Ureter (tissue), 1 donor: Measurements from ENCODE around the gene GALR1. TPM values are rescaled to one million over a fixed set of nuclear protein-coding genes. Genes with fewer than 3 reads are reported as not detected.
"Not testable (repeated sequence)": the region's sequence is repeated elsewhere in the genome, so short reads cannot be mapped to it uniquely, and the experiment has no call there.

Experiments used
- DNase-seq: peaks from one replicate; pipeline ENCODE4 v3.0.0-alpha.2; 2020; ENCODE audit warnings: low spot score
- total RNA-seq: library from RNA; stranded (reverse); gene quantifications from one replicate; pipeline ENCODE4 v1.2.4, GENCODE V29; 2023
- donor health status: DM: yes; HTN: yes; CAD: no.

GALR1 gene, protein sequence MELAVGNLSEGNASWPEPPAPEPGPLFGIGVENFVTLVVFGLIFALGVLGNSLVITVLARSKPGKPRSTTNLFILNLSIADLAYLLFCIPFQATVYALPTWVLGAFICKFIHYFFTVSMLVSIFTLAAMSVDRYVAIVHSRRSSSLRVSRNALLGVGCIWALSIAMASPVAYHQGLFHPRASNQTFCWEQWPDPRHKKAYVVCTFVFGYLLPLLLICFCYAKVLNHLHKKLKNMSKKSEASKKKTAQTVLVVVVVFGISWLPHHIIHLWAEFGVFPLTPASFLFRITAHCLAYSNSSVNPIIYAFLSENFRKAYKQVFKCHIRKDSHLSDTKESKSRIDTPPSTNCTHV
- total RNA-seq: not detected

DNA sequence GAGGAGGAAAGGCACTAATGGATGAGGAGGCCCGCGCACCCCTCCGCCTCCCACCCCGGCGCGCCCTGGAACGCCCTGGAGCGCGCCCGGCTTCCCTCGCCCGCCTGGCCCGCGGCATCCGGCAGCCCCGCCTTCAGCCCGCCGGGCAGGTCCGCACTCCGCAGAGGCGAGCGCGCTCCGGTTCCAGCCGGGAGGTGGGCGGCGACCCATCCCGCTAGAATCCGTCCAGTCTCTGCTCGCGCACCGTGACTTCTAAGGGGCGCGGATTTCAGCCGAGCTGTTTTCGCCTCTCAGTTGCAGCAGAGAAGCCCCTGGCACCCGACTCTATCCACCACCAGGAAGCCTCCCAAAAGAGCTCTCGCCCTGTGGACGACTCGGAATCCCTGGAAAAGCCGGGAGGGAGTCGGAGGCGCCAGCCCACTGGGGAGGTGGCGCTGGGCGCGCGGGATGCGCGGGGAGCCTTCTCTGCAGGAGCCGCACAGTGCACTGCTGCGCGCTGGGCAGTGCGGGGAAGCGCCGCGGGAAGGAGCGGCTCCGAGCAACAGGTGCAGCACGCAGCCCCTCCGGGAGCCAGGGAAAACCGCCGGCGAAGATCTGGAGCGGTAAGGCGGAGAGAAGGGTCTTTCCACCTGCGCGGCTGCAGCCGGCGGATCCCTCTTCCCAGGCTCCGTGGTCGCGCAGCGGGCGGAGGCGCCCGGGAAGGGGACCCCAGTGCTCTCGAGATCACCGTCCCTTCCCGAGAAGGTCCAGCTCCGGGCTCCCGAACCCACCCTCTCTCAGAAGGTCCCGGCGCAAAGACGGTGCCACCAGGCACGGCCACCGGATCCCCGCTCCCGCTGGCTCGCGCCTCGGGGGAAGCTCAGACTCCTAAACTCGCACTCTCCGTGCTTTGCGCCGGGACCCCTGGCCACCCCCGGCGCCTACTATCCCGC lies at the start of gene GALR1:
Gene GALR1, plus strand, starts transcription at position 280 of the 932 bp plus-strand sequence. CDS start 701 bp downstream, outside the sequence.
- DNase-seq: no peak

DNA sequence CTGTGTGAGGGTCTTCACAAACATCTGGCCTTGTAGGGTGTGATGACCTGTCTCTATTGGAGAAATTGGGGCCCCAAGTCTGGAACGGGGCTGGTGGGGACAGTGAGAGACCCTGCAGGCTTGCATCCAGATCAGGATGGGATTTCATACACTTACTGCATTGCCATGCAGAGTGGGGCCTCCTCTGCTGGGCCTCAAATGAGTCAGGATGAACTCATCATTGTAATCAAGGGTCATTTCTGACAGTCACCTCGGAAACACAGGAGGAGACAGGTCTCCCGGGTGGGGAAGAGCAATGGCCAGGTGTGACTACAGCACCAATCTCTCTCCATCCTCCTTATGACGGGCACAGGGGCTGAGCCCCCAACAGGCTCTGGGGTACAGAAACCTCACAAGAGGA lies 48.1 kb upstream of the GALR1 start:
- DNase-seq: no peak

GRCh38 chr18:77202329-77202728 lies 47.3 kb upstream of the GALR1 start:
- DNase-seq: no peak

DNA sequence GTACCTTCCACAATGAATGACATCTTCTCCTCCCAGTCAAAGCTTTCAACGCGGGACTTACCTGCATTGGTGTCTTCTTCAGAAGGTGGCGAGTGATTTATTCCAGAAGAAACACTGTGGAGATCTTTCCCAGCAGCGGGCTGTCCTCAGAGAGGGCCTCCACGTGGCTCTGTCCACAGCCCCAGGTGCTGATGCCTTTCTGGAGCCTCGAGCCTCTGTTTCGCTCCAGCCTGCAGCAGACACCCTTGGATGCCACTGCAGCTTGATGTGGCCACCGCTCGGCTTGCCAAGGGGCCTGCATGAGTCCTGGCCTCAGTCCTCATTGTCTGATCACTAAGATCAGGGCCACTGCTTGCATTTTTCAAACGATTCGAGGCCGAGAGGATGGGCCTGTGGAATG lies 46.6 kb upstream of the GALR1 start:
- no peak for DNase-seq

DNA sequence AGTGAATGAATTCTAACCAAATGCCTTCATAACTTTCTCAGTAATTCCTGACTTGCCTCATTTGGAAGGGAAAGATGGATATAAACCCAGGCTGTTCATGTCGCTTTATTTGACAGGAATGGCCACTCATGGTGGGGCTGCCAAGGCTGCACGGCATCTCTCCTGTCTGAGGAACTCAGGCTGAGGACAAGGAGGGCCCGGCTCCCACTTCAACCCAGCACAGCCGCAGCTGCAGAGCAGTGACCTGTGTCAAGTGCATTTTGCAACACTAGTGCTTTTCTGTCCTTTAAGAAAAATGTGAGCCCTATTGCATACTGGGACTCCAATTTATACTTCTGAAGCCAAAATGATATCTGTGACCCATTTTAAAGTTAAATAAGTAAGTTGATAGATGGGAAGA lies 45.8 kb upstream of the GALR1 start:
- no peak for DNase-seq

DNA sequence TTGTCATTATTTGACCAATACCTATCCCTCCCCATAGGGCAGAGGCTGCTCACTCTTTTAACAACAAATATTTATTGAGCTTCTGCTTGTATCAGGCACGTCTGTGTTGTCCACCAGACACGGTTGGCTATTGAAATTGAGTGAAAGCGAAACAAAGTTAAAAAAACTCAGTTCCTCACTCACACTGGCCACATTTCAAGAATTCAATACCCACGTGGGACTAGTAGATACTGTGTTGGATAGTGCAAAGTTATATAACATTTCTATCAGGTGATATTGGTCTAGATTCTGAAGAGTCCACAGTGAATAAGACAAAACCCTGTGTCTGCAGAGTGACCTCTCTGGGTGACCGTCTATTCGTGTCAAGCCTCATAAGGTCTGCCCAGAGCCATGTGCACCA lies 43.9 kb upstream of the GALR1 start:
- no peak for DNase-seq

GRCh38 chr18:77206676-77207374 lies 42.8 kb upstream of the GALR1 start:
- no peak for DNase-seq

DNA sequence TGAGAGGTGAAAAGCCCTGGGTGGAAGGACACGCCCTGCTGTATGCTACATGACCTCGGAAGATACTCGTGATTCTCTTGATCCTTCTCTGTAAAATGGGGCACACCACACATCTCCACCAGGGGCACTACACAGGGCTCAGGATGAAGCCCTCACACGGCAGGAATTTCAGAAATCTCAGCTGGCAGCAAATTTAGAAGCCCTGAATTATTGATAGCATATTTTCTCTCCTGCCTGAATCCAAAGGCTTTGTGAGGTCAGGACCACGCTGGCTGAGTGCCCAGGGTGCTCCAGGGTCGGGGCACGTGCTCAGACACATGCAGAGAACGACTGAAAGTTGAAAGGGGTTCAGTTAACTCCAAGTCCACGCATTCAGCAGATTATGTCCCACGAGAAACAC lies 42.1 kb upstream of the GALR1 start:
- DNase-seq: peak; percentile 62

- no peak for DNase-seq
Observed at GRCh38 chr18:77208964-77209363, 40.7 kb upstream of the GALR1 start.

- DNase-seq: no peak
Observed at GRCh38 chr18:77209587-77209986, 40.1 kb upstream of the GALR1 start.

- no peak for DNase-seq
Observed at GRCh38 chr18:77210249-77210648, 39.4 kb upstream of the GALR1 start.

GRCh38 chr18:77218642-77219041 lies 31.0 kb upstream of the GALR1 start:
- no peak for DNase-seq

GRCh38 chr18:77220726-77221125 lies 28.9 kb upstream of the GALR1 start:
- no peak for DNase-seq

GRCh38 chr18:77222464-77222863 lies 27.2 kb upstream of the GALR1 start:
- DNase-seq: no peak

- no peak for DNase-seq
Observed at GRCh38 chr18:77223221-77223639, 26.4 kb upstream of the GALR1 start.

DNA sequence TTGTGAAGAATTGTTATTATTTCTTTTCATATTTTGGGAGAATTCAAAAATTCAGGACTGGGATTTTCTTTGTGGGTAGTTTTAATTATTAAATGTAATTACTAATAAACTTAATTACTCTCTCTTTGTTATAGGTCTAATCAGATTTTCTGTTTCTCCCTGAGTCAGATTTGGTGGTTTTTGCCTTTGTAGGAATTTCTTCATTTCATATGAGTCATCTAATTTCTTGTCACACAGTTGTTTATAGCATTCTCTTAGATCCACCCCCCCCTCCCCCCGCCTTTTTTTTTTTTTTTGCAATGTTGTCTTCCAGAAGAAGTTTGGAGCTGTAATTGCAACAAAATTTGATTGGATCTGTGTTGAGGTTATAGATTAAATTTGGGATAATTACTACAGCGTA lies 26.0 kb upstream of the GALR1 start:
- no peak for DNase-seq

- no peak for DNase-seq
Observed at GRCh38 chr18:77230645-77231044, 19.0 kb upstream of the GALR1 start.

GRCh38 chr18:77234504-77235365 lies 14.9 kb upstream of the GALR1 start:
- DNase-seq: no peak

DNA sequence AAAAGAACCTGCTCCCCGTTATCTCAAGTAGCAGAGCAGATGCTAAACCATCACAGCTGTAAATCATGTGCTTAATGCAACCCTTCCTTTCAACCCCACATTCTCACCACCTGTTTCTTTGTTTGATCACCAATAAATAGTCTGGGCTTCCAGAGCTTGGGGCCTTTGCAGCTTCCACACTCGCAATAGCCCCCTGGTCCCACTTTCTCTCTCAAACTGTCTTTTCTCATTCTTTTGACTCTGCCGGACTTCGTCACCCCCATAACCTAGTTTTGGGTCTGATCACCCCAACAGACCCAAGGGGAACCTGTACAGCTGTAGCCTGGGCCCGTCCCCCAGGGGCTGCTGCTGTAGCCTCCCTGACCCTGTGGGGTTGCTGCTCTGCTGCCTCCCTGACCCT lies 10.4 kb upstream of the GALR1 start:
- not testable (repeated sequence) for DNase-seq

GRCh38 chr18:77248873-77249568 lies 627 bp upstream of the GALR1 start:
- DNase-seq: no peak

GRCh38 chr18:77250501-77250925 lies 865 bp downstream of the GALR1 start:
- no peak for DNase-seq
